BE2C (cell line): ENCODE data around the gene USP8.
"Not testable (repeated sequence)": the region's sequence is repeated elsewhere in the genome, so short reads cannot be mapped to it uniquely, and the experiment has no call there.

Source experiments
- DNase-seq: peaks from one replicate; pipeline ENCODE4 v3.0.0-alpha.2; 2020
- H3K27me3 ChIP-seq: fragments of 250-450 bp; sonication (Bioruptor Pico); 2 replicates; pipeline ENCODE4 v1.5.1; 2020; ENCODE audit warnings: mild to moderate bottlenecking
- H3K36me3 ChIP-seq: fragments of 250-450 bp; sonication (Bioruptor Pico); 2 replicates; pipeline ENCODE4 v1.5.1; 2020; ENCODE audit warnings: mild to moderate bottlenecking
- H3K4me1 ChIP-seq: fragments of 250-450 bp; sonication (Bioruptor Pico); 2 replicates; pipeline ENCODE4 v1.5.1; 2020
- H3K4me3 ChIP-seq: 2 replicates; pipeline ENCODE4 v1.5.1; 2011; ENCODE audit warnings: low read depth, low read length
- H3K9me3 ChIP-seq: fragments of 250-450 bp; sonication (Bioruptor Pico); 2 replicates; pipeline ENCODE4 v1.5.1; 2020
- CTCF ChIP-seq: IDR thresholded peaks from 2 replicates; pipeline ENCODE4 v1.5.1; 2012; ENCODE audit warnings: mild to moderate bottlenecking, low read depth, low read length

Gene USP8

GRCh38 chr15:50493625-50494024, 69.4 kb downstream of the USP8 start:
- DNase-seq: no peak
- H3K36me3 ChIP-seq: peaks cover 83% of the 10 kb centered on the region
- no peaks in the 10 kb centered on the region for H3K9me3 ChIP-seq

GRCh38 chr15:50494547-50494946, 70.3 kb downstream of the USP8 start:
- not testable (repeated sequence) for H3K27me3 ChIP-seq, H3K4me1 ChIP-seq, H3K9me3 ChIP-seq, DNase-seq, H3K4me3 ChIP-seq
- peaks cover 81% of the 10 kb centered on the region for H3K36me3 ChIP-seq

More at GRCh38 chr15:50493625-50494024, 69.4 kb downstream of the USP8 start:
- H3K4me1 ChIP-seq: no peaks in the 10 kb centered on the region
- TF ChIP-seq CTCF: no peak
- no peak overlapping the region for H3K4me3 ChIP-seq
- no peaks in the 10 kb centered on the region for H3K27me3 ChIP-seq

GRCh38 chr15:50496692-50497091, 72.5 kb downstream of the USP8 start:
- H3K27me3 ChIP-seq: no peaks in the 10 kb centered on the region
- peaks cover 79% of the 10 kb centered on the region for H3K36me3 ChIP-seq
- H3K9me3 ChIP-seq: no peaks in the 10 kb centered on the region
- DNase-seq: no peak
- no peak for TF ChIP-seq CTCF
- no peaks in the 10 kb centered on the region for H3K4me1 ChIP-seq
- no peak overlapping the region for H3K4me3 ChIP-seq

GRCh38 chr15:50500352-50500751, 76.1 kb downstream of the USP8 start:
- no peak for TF ChIP-seq CTCF
- no peak for DNase-seq
- Histone ChIP-seq H3K4me1 (no peaks in the 10 kb centered on the region), H3K9me3 (no peaks in the 10 kb centered on the region), H3K4me3 (no peak overlapping the region), H3K36me3 (peaks cover 44% of the 10 kb centered on the region), H3K27me3 (no peaks in the 10 kb centered on the region)

GRCh38 chr15:50501815-50502214, 77.6 kb downstream of the USP8 start:
- no peak for DNase-seq

GRCh38 chr15:50503144-50503543, 78.9 kb downstream of the USP8 start:
- H3K4me1 ChIP-seq: no peaks in the 10 kb centered on the region
- no peak for DNase-seq
- H3K4me3 ChIP-seq: no peak overlapping the region
- no peak for TF ChIP-seq CTCF
- no peaks in the 10 kb centered on the region for H3K9me3 ChIP-seq
- peaks cover 21% of the 10 kb centered on the region for H3K36me3 ChIP-seq
- no peaks in the 10 kb centered on the region for H3K27me3 ChIP-seq

More at GRCh38 chr15:50501815-50502214, 77.6 kb downstream of the USP8 start:
- TF ChIP-seq CTCF: no peak
- H3K36me3 ChIP-seq: peaks cover 34% of the 10 kb centered on the region
- no peaks in the 10 kb centered on the region for H3K27me3 ChIP-seq
- H3K4me1 ChIP-seq: no peaks in the 10 kb centered on the region
- H3K4me3 ChIP-seq: no peak overlapping the region
- H3K9me3 ChIP-seq: no peaks in the 10 kb centered on the region

- H3K27me3 ChIP-seq, H3K36me3 ChIP-seq, H3K4me1 ChIP-seq, H3K4me3 ChIP-seq, H3K9me3 ChIP-seq, DNase-seq: not testable (repeated sequence)
These were observed 81.5 kb downstream of the USP8 start for GRCh38 chr15:50505656-50506055.
